Activated CD4-positive, alpha-beta T cell treated with anti-CD3 and anti-CD28 coated beads, Interleukin-2, amount 10 ng/mL, durations not matched to agents 7 days and 5 days (primary cell): ENCODE results near the gene LHFPL2. TPM values are rescaled to one million over a fixed set of nuclear protein-coding genes. Genes with fewer than 3 reads are reported as not detected.

Experiments used
- CTCF ChIA-PET: fragments of 350-600 bp; sonication (Branson Sonifier 250); formaldehyde crosslinking; loops from one replicate; lab custom pipeline; 2021; ENCODE audit warnings: antibody characterized with exemption; lab: Charles Lee
- POLR2A ChIA-PET: fragments of 350-600 bp; sonication (Branson Sonifier 250); formaldehyde crosslinking; loops from one replicate; lab custom pipeline; 2021; ENCODE audit warnings: antibody characterized with exemption; lab: Charles Lee
- DNase-seq: peaks from one replicate; pipeline ENCODE4 v3.0.0-alpha.2; 2020
- H3K27ac Mint-ChIP-seq: one replicate; pipeline ENCODE4 v1.8.0; 2021; ENCODE audit warnings: mild to moderate bottlenecking, moderate library complexity, mixed read lengths
- H3K27me3 Mint-ChIP-seq: one replicate; pipeline ENCODE4 v1.8.0; 2021; ENCODE audit warnings: mixed read lengths
- H3K36me3 Mint-ChIP-seq: one replicate; pipeline ENCODE4 v1.8.0; 2021; ENCODE audit warnings: low read depth, mixed read lengths
- H3K4me1 Mint-ChIP-seq: one replicate; pipeline ENCODE4 v1.8.0; 2021; ENCODE audit warnings: mixed read lengths
- H3K4me3 Mint-ChIP-seq: one replicate; pipeline ENCODE4 v1.8.0; 2021; ENCODE audit warnings: mild to moderate bottlenecking, moderate library complexity, mixed read lengths
- H3K9me3 Mint-ChIP-seq: one replicate; pipeline ENCODE4 v1.8.0; 2021; ENCODE audit warnings: mixed read lengths
- total RNA-seq, 2 experiments: library from RNA; stranded (reverse); gene quantifications; one replicate each; pipeline ENCODE4 v1.2.3, GENCODE V29; 2021

LHFPL2 gene
- total RNA-seq, 2 experiments from 2014 or later, result 0.15 to 0.37 TPM

DNA sequence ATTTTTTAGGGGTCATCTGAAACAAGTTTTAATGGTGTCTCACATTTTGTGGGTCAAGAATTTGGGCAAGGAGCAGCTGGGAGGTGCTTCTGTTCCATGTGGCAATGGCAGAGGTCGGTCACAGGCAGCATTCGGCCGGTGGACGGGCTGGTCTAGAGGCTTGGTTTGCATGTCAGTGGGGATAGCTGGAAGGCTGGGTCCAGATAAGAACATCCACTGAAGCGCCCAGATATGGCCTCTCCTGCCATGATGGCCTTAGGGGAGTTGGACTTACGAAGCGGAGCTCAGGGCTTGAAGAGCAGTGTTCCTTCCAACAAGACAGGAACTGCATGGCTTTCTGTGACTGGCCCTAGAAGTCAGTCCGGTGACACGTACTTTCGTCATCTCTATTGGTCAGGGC, 30.3 kb downstream of the LHFPL2 start:
- no peaks in the 10 kb centered on the region for H3K36me3 Mint-ChIP-seq
- no peak for DNase-seq
- ChIA-PET CTCF (no interaction called here), POLR2A (no interaction called here)
- H3K9me3 Mint-ChIP-seq, result no peaks in the 10 kb centered on the region
- no peak overlapping the region for H3K27ac Mint-ChIP-seq
- H3K4me1 Mint-ChIP-seq, result no peaks in the 10 kb centered on the region
- H3K4me3 Mint-ChIP-seq, result no peak overlapping the region
- H3K27me3 Mint-ChIP-seq, result peaks cover 2% of the 10 kb centered on the region

DNA sequence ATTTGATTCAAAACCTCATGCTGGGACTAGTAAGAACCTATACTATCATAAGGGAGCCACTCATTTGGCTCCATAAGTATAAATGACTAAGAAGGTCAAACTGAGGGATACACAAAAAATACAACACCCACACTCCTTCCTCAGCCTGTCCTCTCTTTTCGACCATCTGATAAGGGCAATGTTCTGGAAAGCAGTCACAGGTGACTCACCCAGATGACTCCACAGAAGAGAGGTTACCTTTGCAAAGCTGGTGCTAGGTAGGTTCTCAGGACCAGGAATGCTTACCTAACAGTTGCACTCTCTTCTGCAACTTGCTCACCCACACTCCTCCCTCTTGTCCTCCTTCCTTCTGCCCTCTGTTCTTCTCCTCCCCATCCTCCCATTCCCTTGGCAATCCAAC, 32.9 kb downstream of the LHFPL2 start:
- Mint-ChIP-seq H3K27me3 (peaks cover 4% of the 10 kb centered on the region), H3K36me3 (no peaks in the 10 kb centered on the region), H3K9me3 (no peaks in the 10 kb centered on the region), H3K4me3 (no peak overlapping the region), H3K27ac (no peak overlapping the region), H3K4me1 (no peaks in the 10 kb centered on the region)
- CTCF ChIA-PET, result no interaction called here
- POLR2A ChIA-PET, result no interaction called here
- DNase-seq, result no peak

DNA sequence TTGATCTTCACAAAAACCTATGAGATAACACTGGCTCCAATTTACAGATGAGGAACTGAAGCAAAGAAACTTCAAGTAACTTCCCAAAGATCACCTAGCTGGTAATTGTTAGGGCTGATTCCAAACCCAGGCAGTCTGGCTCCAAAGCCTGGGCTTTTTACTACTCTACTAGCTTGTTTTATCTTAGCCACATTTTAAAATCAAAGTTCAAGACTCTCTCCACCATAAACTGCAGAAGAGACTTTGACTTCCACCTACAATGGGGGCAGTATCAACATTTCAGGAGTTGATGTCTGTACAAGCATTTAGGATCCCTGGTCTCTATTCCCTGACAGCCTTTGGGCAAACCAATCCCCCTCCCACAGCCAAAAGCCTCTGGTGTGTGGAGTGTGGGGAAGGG, 33.8 kb downstream of the LHFPL2 start:
- no peak for DNase-seq
- no peaks in the 10 kb centered on the region for H3K4me1 Mint-ChIP-seq
- no peak overlapping the region for H3K4me3 Mint-ChIP-seq
- peaks cover 5% of the 10 kb centered on the region for H3K27me3 Mint-ChIP-seq
- no peaks in the 10 kb centered on the region for H3K36me3 Mint-ChIP-seq
- H3K9me3 Mint-ChIP-seq, result no peaks in the 10 kb centered on the region
- H3K27ac Mint-ChIP-seq, result no peak overlapping the region
- POLR2A ChIA-PET, result no interaction called here
- CTCF ChIA-PET, result no interaction called here

DNA sequence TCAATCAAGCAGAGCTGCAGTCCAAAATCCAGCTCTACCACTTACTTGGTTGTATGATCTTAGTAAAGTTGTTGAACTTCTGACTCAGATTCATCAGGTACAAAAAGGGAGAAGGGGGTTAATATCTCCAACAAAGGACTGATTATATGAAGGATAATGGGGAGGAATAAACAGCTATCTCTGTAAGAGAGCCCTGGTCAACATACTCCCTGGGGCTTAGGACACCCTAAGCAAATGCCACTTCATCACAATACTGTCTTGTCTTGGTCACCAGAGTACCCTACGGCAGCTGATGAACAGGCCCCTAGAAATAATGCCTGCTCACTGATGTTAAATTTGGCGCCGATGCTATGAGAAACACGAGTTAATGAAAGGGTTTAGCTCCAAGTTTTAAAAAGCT, 34.8 kb downstream of the LHFPL2 start:
- Mint-ChIP-seq H3K9me3 (no peaks in the 10 kb centered on the region), H3K4me1 (no peaks in the 10 kb centered on the region), H3K36me3 (no peaks in the 10 kb centered on the region), H3K27ac (no peak overlapping the region), H3K4me3 (no peak overlapping the region), H3K27me3 (peaks cover 7% of the 10 kb centered on the region)
- CTCF ChIA-PET, result interaction anchor here (1.2 kb wide), 1 partner anchor 16 kb away, joined by 3 read pairs; no protein-coding TSS in a partner anchor
- POLR2A ChIA-PET, result no interaction called here
- no peak for DNase-seq

DNA sequence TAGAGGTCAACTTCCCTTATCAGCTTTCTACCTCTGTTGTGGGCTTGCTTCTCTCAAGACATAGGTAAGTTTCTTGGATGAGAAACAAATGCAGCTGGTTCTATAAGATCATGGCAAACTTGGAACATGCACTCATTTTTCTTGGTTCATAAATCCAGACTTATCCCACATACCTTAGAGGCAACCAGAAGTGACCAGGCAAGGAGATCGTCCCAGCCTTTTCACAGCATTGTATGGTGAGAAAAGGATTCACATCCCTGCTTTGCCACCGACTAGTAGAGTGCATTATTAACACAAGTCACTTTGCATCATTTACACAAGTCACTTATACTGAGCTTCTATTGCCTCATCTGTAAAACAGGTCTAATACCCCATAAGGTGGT, 35.4 kb downstream of the LHFPL2 start:
- CTCF ChIA-PET, result interaction anchor here (1.2 kb wide), 1 partner anchor 16 kb away, joined by 3 read pairs; no protein-coding TSS in a partner anchor
- H3K36me3 Mint-ChIP-seq, result no peaks in the 10 kb centered on the region
- no peaks in the 10 kb centered on the region for H3K9me3 Mint-ChIP-seq
- peaks cover 7% of the 10 kb centered on the region for H3K27me3 Mint-ChIP-seq
- no peak for DNase-seq
- no peak overlapping the region for H3K4me3 Mint-ChIP-seq
- POLR2A ChIA-PET, result interaction anchor here (0.6 kb wide), 1 partner anchor 55 kb away, joined by 3 read pairs; no protein-coding TSS in a partner anchor
- H3K27ac Mint-ChIP-seq, result no peak overlapping the region
- no peaks in the 10 kb centered on the region for H3K4me1 Mint-ChIP-seq

DNA sequence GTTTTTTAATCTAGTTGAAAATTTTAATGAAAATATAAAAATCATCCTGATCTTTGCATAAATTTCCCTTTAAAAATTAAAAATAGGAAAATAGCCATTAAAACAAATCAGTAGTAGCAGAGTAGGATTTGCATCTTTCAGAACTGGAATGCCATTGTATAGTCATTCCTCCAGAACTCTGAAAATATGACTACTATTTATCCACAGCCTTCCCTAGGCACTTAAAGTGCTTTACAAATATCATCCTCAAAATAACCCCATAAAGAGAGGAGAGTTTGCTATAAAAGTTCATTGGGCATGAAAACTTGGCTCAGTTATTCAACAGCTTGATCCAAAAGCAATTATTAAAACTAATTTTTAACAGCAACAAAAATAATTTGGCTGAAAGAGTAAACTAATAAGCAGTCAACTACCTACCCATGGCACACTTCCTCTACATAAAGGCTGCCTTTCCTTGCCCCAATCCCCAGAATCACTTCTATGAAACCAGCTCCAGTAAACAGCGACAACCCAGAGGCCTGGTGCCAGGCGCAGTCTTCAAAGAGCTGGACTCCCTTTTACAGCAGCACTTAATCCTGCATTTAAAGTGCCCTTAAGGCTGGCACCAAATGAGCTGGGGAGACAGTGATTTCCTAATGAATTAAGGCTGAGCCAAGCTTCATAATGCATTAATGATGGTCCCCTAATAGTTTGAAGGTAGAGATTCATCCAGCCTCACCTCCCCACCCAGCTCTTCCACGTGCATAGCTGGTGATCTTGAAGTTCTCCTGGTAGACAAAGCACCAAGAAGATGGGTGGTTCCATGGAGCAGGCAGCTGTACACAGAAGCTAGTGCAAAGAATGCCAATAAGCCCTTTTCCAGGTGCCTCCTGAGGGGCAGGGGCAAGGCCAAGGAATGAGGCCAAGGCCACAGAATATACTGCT, 36.1 kb downstream of the LHFPL2 start:
- CTCF ChIA-PET, result interaction anchor here (1.2 kb wide), 1 partner anchor 17 kb away, joined by 3 read pairs; no protein-coding TSS in a partner anchor
- no peaks in the 10 kb centered on the region for H3K4me1 Mint-ChIP-seq

DNA sequence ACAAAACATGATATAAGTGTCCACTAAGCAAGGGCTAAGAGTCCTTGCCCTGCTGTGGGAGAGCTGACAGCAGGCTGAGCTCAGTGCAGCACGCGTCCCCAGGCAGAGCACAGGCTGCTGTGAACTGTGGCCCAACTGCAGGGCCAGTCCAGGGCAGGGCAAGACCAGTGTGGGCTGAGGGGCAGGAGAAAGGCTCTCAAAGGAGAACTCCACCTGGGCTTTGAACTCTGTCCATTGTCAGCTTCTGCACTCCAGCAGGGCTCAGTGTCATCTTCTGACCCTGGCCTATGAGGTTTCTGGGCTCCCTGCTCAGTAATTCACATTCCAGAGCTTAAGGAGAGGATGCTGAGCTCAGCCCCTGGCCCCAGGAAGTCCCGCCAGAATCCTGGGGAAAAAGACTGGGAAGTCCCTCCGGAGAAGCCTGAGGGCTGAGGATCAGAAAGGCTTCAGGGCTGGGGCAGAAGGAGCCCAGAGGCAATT, 37.4 kb downstream of the LHFPL2 start:
- no peak for DNase-seq
- CTCF ChIA-PET, result interaction anchor here (1.3 kb wide), 1 partner anchor 12 kb away, joined by 4 read pairs; no protein-coding TSS in a partner anchor
- H3K4me3 Mint-ChIP-seq, result no peak overlapping the region
- POLR2A ChIA-PET, result no interaction called here
- no peak overlapping the region for H3K27ac Mint-ChIP-seq
- no peaks in the 10 kb centered on the region for H3K4me1 Mint-ChIP-seq
- no peaks in the 10 kb centered on the region for H3K9me3 Mint-ChIP-seq
- H3K36me3 Mint-ChIP-seq, result no peaks in the 10 kb centered on the region
- peaks cover 12% of the 10 kb centered on the region for H3K27me3 Mint-ChIP-seq

More for the DNA sequence above, 36.1 kb downstream of the LHFPL2 start:
- POLR2A ChIA-PET, result interaction anchor here (0.6 kb wide), 1 partner anchor 55 kb away, joined by 3 read pairs; no protein-coding TSS in a partner anchor
- peaks cover 7% of the 10 kb centered on the region for H3K27me3 Mint-ChIP-seq
- no peak overlapping the region for H3K4me3 Mint-ChIP-seq
- no peaks in the 10 kb centered on the region for H3K36me3 Mint-ChIP-seq
- no peak overlapping the region for H3K27ac Mint-ChIP-seq
- no peaks in the 10 kb centered on the region for H3K9me3 Mint-ChIP-seq
- DNase-seq, result no peak

DNA sequence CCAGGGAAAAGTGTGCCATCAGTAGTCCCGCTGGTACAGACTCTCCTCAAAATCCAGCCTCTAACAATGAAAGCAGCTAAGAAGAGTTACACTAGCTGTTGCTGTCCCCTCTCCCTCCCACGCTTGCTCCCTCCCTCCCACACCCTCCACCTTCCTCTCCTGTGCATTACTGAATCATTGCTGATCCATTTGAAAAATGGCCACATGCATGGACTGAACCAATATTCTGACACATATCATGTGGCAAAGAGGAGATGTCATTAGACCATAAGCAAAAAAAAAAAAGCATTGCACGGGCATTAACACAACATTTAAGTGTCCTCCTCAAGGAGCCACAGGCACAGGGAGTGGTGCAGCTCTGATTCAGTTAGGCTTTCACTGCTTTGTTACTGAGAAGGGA, 37.9 kb downstream of the LHFPL2 start:
- CTCF ChIA-PET, result interaction anchor here (1.3 kb wide), 1 partner anchor 12 kb away, joined by 4 read pairs; no protein-coding TSS in a partner anchor
- H3K27me3 Mint-ChIP-seq, result peaks cover 12% of the 10 kb centered on the region
- no peak overlapping the region for H3K27ac Mint-ChIP-seq
- H3K36me3 Mint-ChIP-seq, result no peaks in the 10 kb centered on the region
- H3K4me3 Mint-ChIP-seq, result no peak overlapping the region
- no peaks in the 10 kb centered on the region for H3K9me3 Mint-ChIP-seq
- POLR2A ChIA-PET, result no interaction called here
- DNase-seq, result no peak
- no peaks in the 10 kb centered on the region for H3K4me1 Mint-ChIP-seq

DNA sequence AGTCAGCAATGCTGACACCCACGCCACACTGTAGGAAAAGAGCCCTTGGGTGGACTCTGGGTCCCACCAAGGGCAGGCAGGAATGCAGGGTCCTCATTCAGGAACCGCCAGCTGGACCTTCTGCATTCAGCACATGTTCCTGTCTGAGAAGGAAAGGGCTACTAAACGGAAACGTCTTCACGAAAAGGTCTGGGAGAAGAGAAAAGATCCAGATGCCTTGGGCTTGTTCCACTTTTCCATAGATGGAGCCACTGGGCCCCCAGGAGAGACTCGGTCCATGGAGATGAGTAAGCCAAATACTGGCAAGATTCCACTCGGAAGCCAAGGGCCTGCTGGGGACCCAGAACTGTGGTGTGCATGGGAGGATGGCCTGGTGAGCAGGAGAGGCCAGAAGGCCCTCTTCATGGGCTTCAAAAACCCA, 38.4 kb downstream of the LHFPL2 start:
- Mint-ChIP-seq H3K4me3 (no peak overlapping the region), H3K36me3 (no peaks in the 10 kb centered on the region), H3K27me3 (peaks cover 10% of the 10 kb centered on the region), H3K9me3 (no peaks in the 10 kb centered on the region), H3K27ac (no peak overlapping the region), H3K4me1 (no peaks in the 10 kb centered on the region)
- ChIA-PET POLR2A (no interaction called here), CTCF (no interaction called here)
- DNase-seq, result no peak

DNA sequence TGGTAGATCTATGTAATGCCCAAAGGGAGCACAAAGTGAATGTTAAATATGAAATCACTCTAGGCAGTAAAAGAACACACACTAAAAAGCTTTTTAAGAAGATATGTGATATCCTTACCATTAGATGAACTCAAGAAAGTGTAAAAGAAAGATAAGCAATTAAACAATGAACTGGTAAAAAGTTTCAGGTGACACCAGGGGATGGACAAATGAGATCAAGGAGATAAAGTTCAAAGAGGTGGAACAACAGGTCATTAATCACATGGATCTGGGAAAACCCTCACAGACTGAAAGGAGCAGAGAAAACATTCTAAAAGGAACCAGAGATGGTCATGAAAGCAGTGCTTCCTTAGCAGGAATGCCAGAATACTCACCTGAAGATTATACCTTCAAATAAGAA, 40.7 kb downstream of the LHFPL2 start:
- no peak for DNase-seq
- Mint-ChIP-seq H3K36me3 (no peaks in the 10 kb centered on the region), H3K9me3 (no peaks in the 10 kb centered on the region), H3K27ac (no peak overlapping the region), H3K4me1 (no peaks in the 10 kb centered on the region), H3K27me3 (peaks cover 10% of the 10 kb centered on the region), H3K4me3 (no peak overlapping the region)
- ChIA-PET CTCF (no interaction called here), POLR2A (no interaction called here)

DNA sequence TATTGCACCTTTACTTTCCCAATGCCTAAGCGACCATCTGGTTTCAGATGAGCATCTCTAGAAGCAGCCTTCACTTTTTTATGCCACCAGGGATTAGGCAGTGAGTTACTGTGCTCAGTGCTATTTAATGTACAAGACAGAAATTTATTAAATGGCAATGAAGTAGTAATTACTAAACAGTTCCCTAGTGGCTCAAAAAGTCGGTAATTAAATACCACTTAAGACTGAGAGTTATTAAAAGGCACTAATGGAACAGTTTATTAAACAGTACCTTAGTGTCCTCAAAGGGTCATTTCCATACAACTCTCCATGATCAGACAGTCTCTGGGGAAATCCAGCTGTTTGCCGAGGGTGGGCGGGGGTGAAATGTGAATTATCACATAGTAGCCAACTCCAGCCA, 42.3 kb downstream of the LHFPL2 start:
- ChIA-PET CTCF (no interaction called here), POLR2A (no interaction called here)
- Mint-ChIP-seq H3K27me3 (peaks cover 10% of the 10 kb centered on the region), H3K4me3 (no peak overlapping the region), H3K9me3 (no peaks in the 10 kb centered on the region), H3K36me3 (no peaks in the 10 kb centered on the region), H3K4me1 (no peaks in the 10 kb centered on the region), H3K27ac (no peak overlapping the region)
- DNase-seq, result no peak

DNA sequence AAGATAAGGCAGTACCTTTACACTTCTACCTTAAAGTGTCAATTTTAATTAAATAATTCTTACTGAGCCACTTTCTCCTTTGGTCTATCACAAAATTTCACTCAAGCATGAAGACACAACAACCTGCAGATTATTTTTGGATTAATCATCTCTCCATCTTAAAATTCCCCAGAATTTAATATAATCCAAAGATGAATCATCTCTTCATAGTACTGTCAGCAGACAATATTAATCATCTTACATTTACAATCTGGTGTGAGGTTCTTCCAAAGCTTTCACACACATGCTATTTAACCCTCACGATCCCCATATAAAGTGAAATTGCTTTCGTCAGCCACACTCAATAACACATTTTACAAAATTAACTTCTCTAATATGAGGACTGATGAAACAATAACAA, 43.0 kb downstream of the LHFPL2 start:
- CTCF ChIA-PET, result no interaction called here
- Mint-ChIP-seq H3K27me3 (peaks cover 7% of the 10 kb centered on the region), H3K4me3 (no peak overlapping the region), H3K27ac (no peak overlapping the region), H3K9me3 (no peaks in the 10 kb centered on the region), H3K4me1 (no peaks in the 10 kb centered on the region), H3K36me3 (no peaks in the 10 kb centered on the region)
- no peak for DNase-seq
- POLR2A ChIA-PET, result no interaction called here

DNA sequence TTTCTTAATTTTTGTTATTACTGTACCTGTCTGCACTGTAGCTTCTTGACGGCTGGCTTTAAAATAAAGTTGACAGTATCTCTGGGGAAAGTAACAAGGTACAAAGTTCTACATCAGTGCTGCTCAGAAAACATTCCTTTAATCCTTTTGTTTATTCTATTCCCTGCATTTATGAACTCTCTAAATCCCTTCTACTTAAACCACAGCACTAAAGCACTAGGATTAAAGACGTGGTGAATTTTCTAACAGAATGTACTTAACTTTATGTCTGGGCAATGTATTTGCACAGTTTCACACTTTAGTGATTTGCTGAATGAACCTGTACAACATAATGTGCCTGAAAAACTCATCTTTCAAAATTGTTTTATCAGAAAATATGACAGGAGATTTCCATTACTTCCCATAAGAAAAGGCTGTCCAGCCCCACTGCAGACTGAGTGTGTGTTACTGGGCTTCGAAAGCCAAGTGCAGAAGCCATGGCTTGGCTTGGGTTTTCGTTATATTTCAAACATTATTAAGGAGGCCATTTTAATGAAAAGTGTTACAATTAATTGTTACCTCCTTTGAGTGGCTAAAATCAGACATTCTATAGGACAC, 43.8 kb downstream of the LHFPL2 start:
- ChIA-PET POLR2A (no interaction called here), CTCF (no interaction called here)
- Mint-ChIP-seq H3K27me3 (peaks cover 7% of the 10 kb centered on the region), H3K4me1 (no peaks in the 10 kb centered on the region), H3K36me3 (no peaks in the 10 kb centered on the region), H3K9me3 (no peaks in the 10 kb centered on the region), H3K4me3 (no peak overlapping the region), H3K27ac (no peak overlapping the region)
- no peak for DNase-seq
